SK-N-MC (cell line): Measurements from ENCODE around the gene SSBP2.
A peak's percentile ranks its signal among the peaks of the same experiment; 100 is the strongest.

Experiments
- DNase-seq: peaks from one replicate; pipeline ENCODE4 v3.0.0-alpha.2; 2011; ENCODE audit warnings: low read depth, low spot score
- H3K27ac ChIP-seq: fragments of 200-600 bp; sonication (generic); 2 replicates; pipeline ENCODE4 v1.5.1; 2016; ENCODE audit warnings: mixed run types
- H3K36me3 ChIP-seq: fragments of 200-600 bp; sonication (generic); 2 replicates; pipeline ENCODE4 v1.6.1; 2017; ENCODE audit warnings: antibody characterized with exemption, low read length, mixed read lengths; ENCODE audit not compliant: insufficient read depth
- H3K4me3 ChIP-seq: fragments of 200-600 bp; sonication (generic); 2 replicates; pipeline ENCODE4 v1.5.1; 2016
- H3K9ac ChIP-seq: fragments of 200-600 bp; sonication (generic); 2 replicates; pipeline ENCODE4 v1.8.0; 2017; ENCODE audit warnings: mixed run types, mixed read lengths; ENCODE audit not compliant: insufficient read length
- H3K9me3 ChIP-seq: fragments of 200-600 bp; sonication (generic); 2 replicates; pipeline ENCODE4 v1.6.1; 2017; ENCODE audit warnings: low read depth, mild to moderate bottlenecking, antibody characterized with exemption, low read length, moderate library complexity, mixed read lengths
- EZH2 ChIP-seq: fragments of 200-600 bp; sonication (generic); IDR thresholded peaks from one replicate; pipeline ENCODE4 v1.6.1; 2017; ENCODE audit warnings: antibody characterized with exemption
- FOXP2 ChIP-seq: optimal IDR thresholded peaks from 2 replicates; pipeline ENCODE3; 2011; ENCODE audit warnings: mild to moderate bottlenecking, moderate library complexity; ENCODE audit not compliant: insufficient read depth; ENCODE audit errors: extremely low read length, control extremely low read depth
- POLR2AphosphoS5 ChIP-seq: IDR thresholded peaks from 2 replicates; pipeline ENCODE4 v1.6.1; 2012; ENCODE audit warnings: mild to moderate bottlenecking, low read depth, low read length, borderline replicate concordance

SSBP2 gene

GRCh38 chr5:81556809-81557208 lies 194.1 kb downstream of the SSBP2 start:
- no peak for DNase-seq
- no peak for TF ChIP-seq POLR2AphosphoS5
- no peak overlapping the region for H3K9ac ChIP-seq
- no peaks in the 10 kb centered on the region for H3K36me3 ChIP-seq
- H3K27ac ChIP-seq = no peak overlapping the region
- no peaks in the 10 kb centered on the region for H3K9me3 ChIP-seq
- H3K4me3 ChIP-seq = no peak overlapping the region

- Histone ChIP-seq H3K4me3 (no peak overlapping the region), H3K9ac (no peak overlapping the region), H3K36me3 (no peaks in the 10 kb centered on the region), H3K27ac (no peak overlapping the region), H3K9me3 (no peaks in the 10 kb centered on the region)
- DNase-seq = no peak
- TF ChIP-seq EZH2 = no peak
- TF ChIP-seq FOXP2 = no peak
- no peak for TF ChIP-seq POLR2AphosphoS5
Measured at GRCh38 chr5:81555865-81556264, 195.0 kb downstream of the SSBP2 start.

GRCh38 chr5:81554647-81555046 lies 196.2 kb downstream of the SSBP2 start:
- TF ChIP-seq EZH2 (no peak), FOXP2 (no peak), POLR2AphosphoS5 (no peak)

GRCh38 chr5:81553567-81554212 lies 197.2 kb downstream of the SSBP2 start:
- peak overlapping the region; percentile 55 for H3K4me3 ChIP-seq
- peak overlapping the region; percentile 79; the same call in 1 of the 2 replicates for H3K27ac ChIP-seq
- DNase-seq = peak; percentile 90
- no peak overlapping the region for H3K9ac ChIP-seq
- TF ChIP-seq EZH2 = no peak
- peak; percentile 60; the same call in 1 of the 2 replicates for TF ChIP-seq POLR2AphosphoS5
- no peak for TF ChIP-seq FOXP2
- H3K9me3 ChIP-seq = no peaks in the 10 kb centered on the region
- no peaks in the 10 kb centered on the region for H3K36me3 ChIP-seq

More at GRCh38 chr5:81554647-81555046, 196.2 kb downstream of the SSBP2 start:
- peak overlapping the region; percentile 6; the same call in 1 of the 2 replicates for H3K4me3 ChIP-seq
- H3K27ac ChIP-seq = peak overlapping the region; percentile 63; the same call in 1 of the 2 replicates
- H3K36me3 ChIP-seq = no peaks in the 10 kb centered on the region
- H3K9me3 ChIP-seq = no peaks in the 10 kb centered on the region
- DNase-seq = no peak
- no peak overlapping the region for H3K9ac ChIP-seq

GRCh38 chr5:81552852-81553566 lies 197.9 kb downstream of the SSBP2 start:
- Histone ChIP-seq H3K4me3 (peak overlapping the region; percentile 55), H3K9ac (no peak overlapping the region), H3K9me3 (no peaks in the 10 kb centered on the region), H3K36me3 (no peaks in the 10 kb centered on the region), H3K27ac (peak overlapping the region; percentile 79; the same call in 1 of the 2 replicates)
- DNase-seq = peak; percentile 18
- TF ChIP-seq EZH2 (no peak), POLR2AphosphoS5 (no peak), FOXP2 (no peak)

- TF ChIP-seq POLR2AphosphoS5 (no peak), FOXP2 (no peak), EZH2 (no peak)
- no peaks in the 10 kb centered on the region for H3K36me3 ChIP-seq
- H3K4me3 ChIP-seq = no peak overlapping the region
Measured at GRCh38 chr5:81549123-81549522, 201.8 kb downstream of the SSBP2 start.

GRCh38 chr5:81547001-81547400 lies 203.9 kb downstream of the SSBP2 start:
- Histone ChIP-seq H3K9me3 (no peaks in the 10 kb centered on the region), H3K36me3 (no peaks in the 10 kb centered on the region), H3K9ac (no peak overlapping the region), H3K27ac (no peak overlapping the region), H3K4me3 (no peak overlapping the region)
- DNase-seq = no peak
- TF ChIP-seq POLR2AphosphoS5 (no peak), EZH2 (no peak)

More at GRCh38 chr5:81549123-81549522, 201.8 kb downstream of the SSBP2 start:
- DNase-seq = no peak
- H3K27ac ChIP-seq = no peak overlapping the region
- no peak overlapping the region for H3K9ac ChIP-seq
- H3K9me3 ChIP-seq = no peaks in the 10 kb centered on the region

- Histone ChIP-seq H3K27ac (no peak overlapping the region), H3K4me3 (no peak overlapping the region), H3K36me3 (no peaks in the 10 kb centered on the region), H3K9ac (no peak overlapping the region), H3K9me3 (no peaks in the 10 kb centered on the region)
- DNase-seq = no peak
- TF ChIP-seq FOXP2 (no peak), POLR2AphosphoS5 (no peak), EZH2 (no peak)
Measured at GRCh38 chr5:81545911-81546310, 205.0 kb downstream of the SSBP2 start.
